WTC11 (cell line): ENCODE data around the gene NSMCE3. TPM values are rescaled to one million over a fixed set of nuclear protein-coding genes. Genes with fewer than 3 reads are reported as not detected.
A peak's percentile ranks its signal among the peaks of the same experiment; 100 is the strongest.

Experiments used
- ATAC-seq: fragments of 200-7000 bp; cut with Tn5 transposase; 2 replicates; pipeline ENCODE4 v1.10.0; 2021; ENCODE audit warnings: mild to moderate bottlenecking, moderate library complexity
- CTCF ChIA-PET: fragments of 300-600 bp; sonication (Branson Sonifier 250); formaldehyde crosslinking; loops from one replicate; lab custom pipeline; 2021; ENCODE audit warnings: antibody characterized with exemption; lab: Charles Lee
- POLR2A ChIA-PET: fragments of 350-600 bp; sonication (Branson Sonifier 250); formaldehyde crosslinking; loops from one replicate; lab custom pipeline; 2021; ENCODE audit warnings: antibody characterized with exemption; lab: Charles Lee
- DNase-seq: peaks from one replicate; pipeline ENCODE4 v3.0.0; 2021; ENCODE audit warnings: low spot score
- H3K27ac Mint-ChIP-seq: 2 replicates; pipeline ENCODE4 v1.8.0; 2021; ENCODE audit warnings: mixed read lengths
- H3K27me3 Mint-ChIP-seq: 2 replicates; pipeline ENCODE4 v1.8.0; 2021; ENCODE audit warnings: low read depth, mild to moderate bottlenecking, moderate library complexity, mixed read lengths
- H3K36me3 Mint-ChIP-seq: 2 replicates; pipeline ENCODE4 v1.8.0; 2021; ENCODE audit warnings: mixed read lengths
- H3K4me1 Mint-ChIP-seq: 2 replicates; pipeline ENCODE4 v1.8.0; 2022; ENCODE audit warnings: mixed read lengths
- H3K4me3 Mint-ChIP-seq: 2 replicates; pipeline ENCODE4 v1.8.0; 2021; ENCODE audit warnings: mild to moderate bottlenecking, moderate library complexity, mixed read lengths
- H3K9me3 Mint-ChIP-seq: 2 replicates; pipeline ENCODE4 v1.8.0; 2021; ENCODE audit warnings: mixed read lengths
- CREB1 ChIP-seq: sonication (generic); formaldehyde crosslinking; IDR thresholded peaks from 2 replicates; pipeline ENCODE4 v1.8.0; 2023; ENCODE audit warnings: mild to moderate bottlenecking, missing genetic modification reagents
- FOXJ3 ChIP-seq: sonication (generic); formaldehyde crosslinking; IDR thresholded peaks from 2 replicates; pipeline ENCODE4 v1.9.0; 2021; ENCODE audit warnings: missing genetic modification reagents, mild to moderate bottlenecking, borderline replicate concordance
- FOXP1 ChIP-seq: sonication (generic); formaldehyde crosslinking; IDR thresholded peaks from 2 replicates; pipeline ENCODE4 v1.8.0; 2022; ENCODE audit warnings: missing genetic modification reagents, mild to moderate bottlenecking, moderate library complexity, borderline replicate concordance
- KAT7 ChIP-seq: sonication (generic); formaldehyde crosslinking; IDR thresholded peaks from 2 replicates; pipeline ENCODE4 v1.8.1; 2023; ENCODE audit warnings: missing genetic modification reagents, mild to moderate bottlenecking, borderline replicate concordance
- NR2C2 ChIP-seq: sonication (generic); formaldehyde crosslinking; IDR thresholded peaks from 2 replicates; pipeline ENCODE4 v1.8.0; 2022; ENCODE audit warnings: mild to moderate bottlenecking, missing genetic modification reagents
- SMAD4 ChIP-seq: sonication (generic); formaldehyde crosslinking; IDR thresholded peaks from 2 replicates; pipeline ENCODE4 v1.8.0; 2022; ENCODE audit warnings: mild to moderate bottlenecking, missing genetic modification reagents
- TP53 ChIP-seq: sonication (generic); formaldehyde crosslinking; IDR thresholded peaks from 2 replicates; pipeline ENCODE4 v1.8.1; 2023; ENCODE audit warnings: mild to moderate bottlenecking, missing genetic modification reagents
- ZBTB21 ChIP-seq: sonication (generic); formaldehyde crosslinking; IDR thresholded peaks from 2 replicates; pipeline ENCODE4 v1.8.1; 2023; ENCODE audit warnings: mild to moderate bottlenecking, missing genetic modification reagents, borderline replicate concordance
- ZNF138 ChIP-seq: sonication (generic); formaldehyde crosslinking; conservative IDR thresholded peaks from 2 replicates; pipeline ENCODE4 v1.8.1; 2022; ENCODE audit warnings: mild to moderate bottlenecking, moderate library complexity, missing genetic modification reagents
- ZNF263 ChIP-seq: sonication (generic); formaldehyde crosslinking; IDR thresholded peaks from 2 replicates; pipeline ENCODE4 v1.8.1; 2022; ENCODE audit warnings: low read depth, mild to moderate bottlenecking, moderate library complexity, missing genetic modification reagents
- ZNF423 ChIP-seq: fragments of 250-450 bp; sonication (Bioruptor Pico); IDR thresholded peaks from 2 replicates; pipeline ENCODE4 v2.1.2; 2022; ENCODE audit warnings: mild to moderate bottlenecking, moderate library complexity
- total RNA-seq: library from RNA; stranded (reverse); gene quantifications from 3 replicates; pipeline ENCODE4 v1.2.3, GENCODE V29; 2021
- TF ChIP-seq, protein P1 (sequence below): sonication (generic); formaldehyde crosslinking; IDR thresholded peaks from 2 replicates; pipeline ENCODE4 v1.8.1; 2023; ENCODE audit warnings: mild to moderate bottlenecking, missing genetic modification reagents, moderate library complexity
- TF ChIP-seq, protein P2 (sequence below): sonication (generic); formaldehyde crosslinking; IDR thresholded peaks from 2 replicates; pipeline ENCODE4 v1.8.0; 2023; ENCODE audit warnings: missing genetic modification reagents
- TF ChIP-seq, protein P3 (sequence below): sonication (generic); formaldehyde crosslinking; IDR thresholded peaks from 2 replicates; pipeline ENCODE4 v1.8.1; 2023; ENCODE audit warnings: mild to moderate bottlenecking, missing genetic modification reagents, moderate library complexity
- TF ChIP-seq, protein P4 (sequence below): sonication (generic); formaldehyde crosslinking; IDR thresholded peaks from 2 replicates; pipeline ENCODE4 v1.8.1; 2022; ENCODE audit warnings: mild to moderate bottlenecking, missing genetic modification reagents, moderate library complexity, borderline replicate concordance
- TF ChIP-seq, protein P5 (sequence below): sonication (generic); formaldehyde crosslinking; conservative IDR thresholded peaks from 2 replicates; pipeline ENCODE4 v1.8.1; 2023; ENCODE audit warnings: mild to moderate bottlenecking, low read depth, missing genetic modification reagents, moderate library complexity
- TF ChIP-seq, protein P6 (sequence below): sonication (generic); formaldehyde crosslinking; IDR thresholded peaks from 2 replicates; pipeline ENCODE4 v1.8.0; 2023; ENCODE audit warnings: mild to moderate bottlenecking, missing genetic modification reagents
- TF ChIP-seq, protein P7 (sequence below): sonication (generic); formaldehyde crosslinking; IDR thresholded peaks from 2 replicates; pipeline ENCODE4 v1.8.1; 2023; ENCODE audit warnings: mild to moderate bottlenecking, moderate library complexity, missing genetic modification reagents

Gene NSMCE3
- total RNA-seq, 1 experiment from 2014 or later = 6.6 TPM

DNA sequence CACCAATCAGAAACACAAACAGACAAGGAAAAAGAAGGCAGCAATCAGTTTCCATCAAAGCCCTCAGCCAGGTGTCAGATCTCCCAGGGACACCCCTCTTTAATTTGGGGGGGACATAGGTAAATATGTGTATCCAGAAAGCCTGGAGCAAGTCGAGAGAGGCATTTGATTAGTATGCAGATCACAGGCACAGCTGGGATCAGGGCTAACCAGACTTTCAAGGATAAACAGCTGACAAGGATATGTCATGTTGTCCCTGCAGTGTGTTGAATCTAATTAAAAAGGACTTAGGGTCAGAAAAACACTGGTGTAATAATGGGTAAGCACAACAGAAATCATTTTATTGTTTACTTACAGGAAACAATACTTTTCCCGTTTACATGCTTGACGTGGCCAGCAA lies 30.2 kb downstream of the NSMCE3 start:
- no peak overlapping the region for H3K4me3 Mint-ChIP-seq
- H3K9me3 Mint-ChIP-seq = peaks cover 16% of the 10 kb centered on the region
- TF ChIP-seq, protein P1, sequence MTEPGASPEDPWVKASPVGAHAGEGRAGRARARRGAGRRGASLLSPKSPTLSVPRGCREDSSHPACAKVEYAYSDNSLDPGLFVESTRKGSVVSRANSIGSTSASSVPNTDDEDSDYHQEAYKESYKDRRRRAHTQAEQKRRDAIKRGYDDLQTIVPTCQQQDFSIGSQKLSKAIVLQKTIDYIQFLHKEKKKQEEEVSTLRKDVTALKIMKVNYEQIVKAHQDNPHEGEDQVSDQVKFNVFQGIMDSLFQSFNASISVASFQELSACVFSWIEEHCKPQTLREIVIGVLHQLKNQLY (CRISPR knock-in tag) = no peak
- TF ChIP-seq, protein P2, sequence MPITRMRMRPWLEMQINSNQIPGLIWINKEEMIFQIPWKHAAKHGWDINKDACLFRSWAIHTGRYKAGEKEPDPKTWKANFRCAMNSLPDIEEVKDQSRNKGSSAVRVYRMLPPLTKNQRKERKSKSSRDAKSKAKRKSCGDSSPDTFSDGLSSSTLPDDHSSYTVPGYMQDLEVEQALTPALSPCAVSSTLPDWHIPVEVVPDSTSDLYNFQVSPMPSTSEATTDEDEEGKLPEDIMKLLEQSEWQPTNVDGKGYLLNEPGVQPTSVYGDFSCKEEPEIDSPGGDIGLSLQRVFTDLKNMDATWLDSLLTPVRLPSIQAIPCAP = no peak
- no peak for TF ChIP-seq ZNF138 (CRISPR knock-in tag)
- no peak for TF ChIP-seq SMAD4
- TF ChIP-seq, protein P3, sequence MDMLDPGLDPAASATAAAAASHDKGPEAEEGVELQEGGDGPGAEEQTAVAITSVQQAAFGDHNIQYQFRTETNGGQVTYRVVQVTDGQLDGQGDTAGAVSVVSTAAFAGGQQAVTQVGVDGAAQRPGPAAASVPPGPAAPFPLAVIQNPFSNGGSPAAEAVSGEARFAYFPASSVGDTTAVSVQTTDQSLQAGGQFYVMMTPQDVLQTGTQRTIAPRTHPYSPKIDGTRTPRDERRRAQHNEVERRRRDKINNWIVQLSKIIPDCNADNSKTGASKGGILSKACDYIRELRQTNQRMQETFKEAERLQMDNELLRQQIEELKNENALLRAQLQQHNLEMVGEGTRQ (CRISPR knock-in tag) = no peak
- TF ChIP-seq ZNF423 = no peak
- TF ChIP-seq CREB1 (CRISPR knock-in tag) = no peak
- TF ChIP-seq, protein P4, sequence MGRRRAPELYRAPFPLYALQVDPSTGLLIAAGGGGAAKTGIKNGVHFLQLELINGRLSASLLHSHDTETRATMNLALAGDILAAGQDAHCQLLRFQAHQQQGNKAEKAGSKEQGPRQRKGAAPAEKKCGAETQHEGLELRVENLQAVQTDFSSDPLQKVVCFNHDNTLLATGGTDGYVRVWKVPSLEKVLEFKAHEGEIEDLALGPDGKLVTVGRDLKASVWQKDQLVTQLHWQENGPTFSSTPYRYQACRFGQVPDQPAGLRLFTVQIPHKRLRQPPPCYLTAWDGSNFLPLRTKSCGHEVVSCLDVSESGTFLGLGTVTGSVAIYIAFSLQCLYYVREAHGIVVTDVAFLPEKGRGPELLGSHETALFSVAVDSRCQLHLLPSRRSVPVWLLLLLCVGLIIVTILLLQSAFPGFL (CRISPR knock-in tag) = no peak
- no peak for TF ChIP-seq KAT7
- TF ChIP-seq ZBTB21 (CRISPR knock-in tag) = no peak
- TF ChIP-seq ZNF263 (CRISPR knock-in tag) = no peak
- TF ChIP-seq TP53 (CRISPR knock-in tag) = no peak
- TF ChIP-seq, protein P5, sequence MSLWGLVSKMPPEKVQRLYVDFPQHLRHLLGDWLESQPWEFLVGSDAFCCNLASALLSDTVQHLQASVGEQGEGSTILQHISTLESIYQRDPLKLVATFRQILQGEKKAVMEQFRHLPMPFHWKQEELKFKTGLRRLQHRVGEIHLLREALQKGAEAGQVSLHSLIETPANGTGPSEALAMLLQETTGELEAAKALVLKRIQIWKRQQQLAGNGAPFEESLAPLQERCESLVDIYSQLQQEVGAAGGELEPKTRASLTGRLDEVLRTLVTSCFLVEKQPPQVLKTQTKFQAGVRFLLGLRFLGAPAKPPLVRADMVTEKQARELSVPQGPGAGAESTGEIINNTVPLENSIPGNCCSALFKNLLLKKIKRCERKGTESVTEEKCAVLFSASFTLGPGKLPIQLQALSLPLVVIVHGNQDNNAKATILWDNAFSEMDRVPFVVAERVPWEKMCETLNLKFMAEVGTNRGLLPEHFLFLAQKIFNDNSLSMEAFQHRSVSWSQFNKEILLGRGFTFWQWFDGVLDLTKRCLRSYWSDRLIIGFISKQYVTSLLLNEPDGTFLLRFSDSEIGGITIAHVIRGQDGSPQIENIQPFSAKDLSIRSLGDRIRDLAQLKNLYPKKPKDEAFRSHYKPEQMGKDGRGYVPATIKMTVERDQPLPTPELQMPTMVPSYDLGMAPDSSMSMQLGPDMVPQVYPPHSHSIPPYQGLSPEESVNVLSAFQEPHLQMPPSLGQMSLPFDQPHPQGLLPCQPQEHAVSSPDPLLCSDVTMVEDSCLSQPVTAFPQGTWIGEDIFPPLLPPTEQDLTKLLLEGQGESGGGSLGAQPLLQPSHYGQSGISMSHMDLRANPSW (CRISPR knock-in tag) = no peak
- TF ChIP-seq, protein P6, sequence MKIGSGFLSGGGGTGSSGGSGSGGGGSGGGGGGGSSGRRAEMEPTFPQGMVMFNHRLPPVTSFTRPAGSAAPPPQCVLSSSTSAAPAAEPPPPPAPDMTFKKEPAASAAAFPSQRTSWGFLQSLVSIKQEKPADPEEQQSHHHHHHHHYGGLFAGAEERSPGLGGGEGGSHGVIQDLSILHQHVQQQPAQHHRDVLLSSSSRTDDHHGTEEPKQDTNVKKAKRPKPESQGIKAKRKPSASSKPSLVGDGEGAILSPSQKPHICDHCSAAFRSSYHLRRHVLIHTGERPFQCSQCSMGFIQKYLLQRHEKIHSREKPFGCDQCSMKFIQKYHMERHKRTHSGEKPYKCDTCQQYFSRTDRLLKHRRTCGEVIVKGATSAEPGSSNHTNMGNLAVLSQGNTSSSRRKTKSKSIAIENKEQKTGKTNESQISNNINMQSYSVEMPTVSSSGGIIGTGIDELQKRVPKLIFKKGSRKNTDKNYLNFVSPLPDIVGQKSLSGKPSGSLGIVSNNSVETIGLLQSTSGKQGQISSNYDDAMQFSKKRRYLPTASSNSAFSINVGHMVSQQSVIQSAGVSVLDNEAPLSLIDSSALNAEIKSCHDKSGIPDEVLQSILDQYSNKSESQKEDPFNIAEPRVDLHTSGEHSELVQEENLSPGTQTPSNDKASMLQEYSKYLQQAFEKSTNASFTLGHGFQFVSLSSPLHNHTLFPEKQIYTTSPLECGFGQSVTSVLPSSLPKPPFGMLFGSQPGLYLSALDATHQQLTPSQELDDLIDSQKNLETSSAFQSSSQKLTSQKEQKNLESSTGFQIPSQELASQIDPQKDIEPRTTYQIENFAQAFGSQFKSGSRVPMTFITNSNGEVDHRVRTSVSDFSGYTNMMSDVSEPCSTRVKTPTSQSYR (CRISPR knock-in tag) = no peak
- no peak for TF ChIP-seq FOXP1 (CRISPR knock-in tag)
- no peak for TF ChIP-seq NR2C2 (CRISPR knock-in tag)
- TF ChIP-seq FOXJ3 (CRISPR knock-in tag) = no peak
- TF ChIP-seq, protein P7, sequence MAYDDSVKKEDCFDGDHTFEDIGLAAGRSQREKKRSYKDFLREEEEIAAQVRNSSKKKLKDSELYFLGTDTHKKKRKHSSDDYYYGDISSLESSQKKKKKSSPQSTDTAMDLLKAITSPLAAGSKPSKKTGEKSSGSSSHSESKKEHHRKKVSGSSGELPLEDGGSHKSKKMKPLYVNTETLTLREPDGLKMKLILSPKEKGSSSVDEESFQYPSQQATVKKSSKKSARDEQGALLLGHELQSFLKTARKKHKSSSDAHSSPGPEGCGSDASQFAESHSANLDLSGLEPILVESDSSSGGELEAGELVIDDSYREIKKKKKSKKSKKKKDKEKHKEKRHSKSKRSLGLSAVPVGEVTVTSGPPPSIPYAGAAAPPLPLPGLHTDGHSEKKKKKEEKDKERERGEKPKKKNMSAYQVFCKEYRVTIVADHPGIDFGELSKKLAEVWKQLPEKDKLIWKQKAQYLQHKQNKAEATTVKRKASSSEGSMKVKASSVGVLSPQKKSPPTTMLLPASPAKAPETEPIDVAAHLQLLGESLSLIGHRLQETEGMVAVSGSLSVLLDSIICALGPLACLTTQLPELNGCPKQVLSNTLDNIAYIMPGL (CRISPR knock-in tag) = no peak
- TF ChIP-seq, all 79 proteins: peak for 0
- Mint-ChIP-seq H3K36me3 (peaks cover 4% of the 10 kb centered on the region; the same call in 1 of the 2 replicates), H3K27ac (no peak overlapping the region), H3K27me3 (no peaks in the 10 kb centered on the region), H3K4me1 (peaks cover 21% of the 10 kb centered on the region)
- DNase-seq (no peak), ATAC-seq (peak; percentile 53)
- CTCF ChIA-PET = interaction anchor here (0.7 to 1.6 kb wide), 2 partner anchors 99 to 136 kb away, joined by 3 to 6 read pairs; no protein-coding TSS in a partner anchor
- POLR2A ChIA-PET = no interaction called here
